H1 (cell line): ENCODE measurements around the gene CCDC141. TPM values are rescaled to one million over a fixed set of nuclear protein-coding genes. Genes with fewer than 3 reads are reported as not detected.

Experiments
- CTCF ChIA-PET: fragments of 300-600 bp; sonication (Branson Sonifier 250); formaldehyde crosslinking; loops from one replicate; lab custom pipeline; 2021; ENCODE audit not compliant: partially characterized antibody; lab: Charles Lee
- POLR2A ChIA-PET: fragments of 300-600 bp; sonication (Branson Sonifier 250); formaldehyde crosslinking; loops from one replicate; lab custom pipeline; 2021; ENCODE audit warnings: inconsistent platforms; ENCODE audit not compliant: partially characterized antibody; lab: Charles Lee
- DNase-seq, 2 experiments: peaks; one replicate each; pipeline versions ENCODE4 v3.0.0 to v3.0.0-alpha.2; 2010 to 2022; ENCODE audit warnings: low spot score in 2 of 2, low read depth in 1 of 2, mixed read lengths in 1 of 2
- FAIRE-seq: peaks from 2 replicates; lab custom pipeline; 2011; peaks lifted over from hg19 to GRCh38; lab: Jason Lieb, UNC
- H2AFZ ChIP-seq: 2 replicates; pipeline ENCODE4 v1.8.1; 2012; ENCODE audit warnings: low read length, inconsistent platforms
- H2AK5ac ChIP-seq: 2 replicates; pipeline ENCODE4 v1.6.1; 2013; ENCODE audit warnings: low read depth, low read length
- H2BK120ac ChIP-seq: replicated peaks from 2 replicates; pipeline ENCODE3; 2013; ENCODE audit warnings: low read depth, low read length, inconsistent platforms
- H2BK12ac ChIP-seq: 2 replicates; pipeline ENCODE4 v1.6.1; 2013; ENCODE audit warnings: low read depth, low read length
- H2BK15ac ChIP-seq: 2 replicates; pipeline ENCODE4 v1.6.1; 2013; ENCODE audit warnings: low read length
- H2BK20ac ChIP-seq: 2 replicates; pipeline ENCODE4 v1.6.1; 2013; ENCODE audit warnings: low read length
- H2BK5ac ChIP-seq: 2 replicates; pipeline ENCODE4 v1.6.1; 2013; ENCODE audit warnings: low read depth, low read length
- H3K14ac ChIP-seq: 2 replicates; pipeline ENCODE4 v1.6.1; 2013; ENCODE audit warnings: inconsistent platforms; ENCODE audit not compliant: insufficient read length
- H3K18ac ChIP-seq: 2 replicates; pipeline ENCODE4 v1.6.1; 2013; ENCODE audit warnings: low read length; ENCODE audit errors: extremely low read depth
- H3K23ac ChIP-seq: 2 replicates; pipeline ENCODE4 v1.6.1; 2013; ENCODE audit warnings: inconsistent platforms; ENCODE audit not compliant: insufficient read length
- H3K23me2 ChIP-seq: 2 replicates; pipeline ENCODE4 v1.6.1; 2013; ENCODE audit warnings: low read depth, low read length
- H3K27ac ChIP-seq: 2 replicates; pipeline ENCODE4 v1.6.1; 2011; ENCODE audit warnings: low read depth, low read length, inconsistent platforms
- H3K27me3 ChIP-seq, 4 experiments: replicated peaks in 1 of 4; 1 replicate in 1 of 4; 2 replicates in 3 of 4; pipeline versions ENCODE4 v1.6.1 to v1.8.1; 2011 to 2013; ENCODE audit warnings: low read length in 3 of 4, mild to moderate bottlenecking in 3 of 4, inconsistent platforms in 2 of 4, mixed read lengths in 2 of 4, moderate library complexity in 1 of 4; ENCODE audit not compliant: control insufficient read depth in 3 of 4, insufficient read depth in 3 of 4; ENCODE audit errors: extremely low read depth in 1 of 4
- H3K36me3 ChIP-seq, 4 experiments: 2 replicates each; pipeline versions ENCODE4 v1.6.1 to v1.8.1; 2011 to 2013; ENCODE audit warnings: mild to moderate bottlenecking in 4 of 4, low read length in 3 of 4, moderate library complexity in 2 of 4, control low read depth in 1 of 4, inconsistent platforms in 1 of 4; ENCODE audit not compliant: insufficient read depth in 4 of 4, control insufficient read depth in 2 of 4
- H3K4ac ChIP-seq: replicated peaks from 2 replicates; pipeline ENCODE3; 2013; ENCODE audit warnings: low read length, low read depth, mixed read lengths, inconsistent platforms; ENCODE audit not compliant: insufficient read length
- H3K4me1 ChIP-seq, 4 experiments: replicated peaks in 1 of 4; 1 replicate in 1 of 4; 2 replicates in 3 of 4; pipeline versions ENCODE4 v1.6.1 to v1.8.1; 2011 to 2013; ENCODE audit warnings: low read length in 3 of 4, inconsistent platforms in 2 of 4, mixed read lengths in 1 of 4; ENCODE audit not compliant: insufficient read depth in 4 of 4, control insufficient read depth in 3 of 4
- H3K4me2 ChIP-seq, 2 experiments: 2 replicates each; pipeline versions ENCODE4 v1.6.1 to v1.8.1; 2011 to 2013; ENCODE audit warnings: low read depth in 2 of 2, low read length in 2 of 2, control low read depth in 1 of 2, inconsistent platforms in 1 of 2, mild to moderate bottlenecking in 1 of 2; ENCODE audit not compliant: insufficient read depth in 1 of 2
- H3K4me3 ChIP-seq, 4 experiments: fragments of 200-600, 300-600 bp in 1 of 4; sonication (generic), shearing (Covaris generic), sonication (Bioruptor Twin) in 1 of 4; 2 replicates each; pipeline versions ENCODE4 v1.5.1 to v1.8.1; 2011 to 2016; ENCODE audit warnings: low read length in 4 of 4, low read depth in 3 of 4, control low read depth in 2 of 4, inconsistent platforms in 2 of 4, mild to moderate bottlenecking in 2 of 4, mixed read lengths in 1 of 4, moderate library complexity in 1 of 4; ENCODE audit not compliant: insufficient read depth in 2 of 4; ENCODE audit errors: extremely low read depth in 1 of 4
- H3K56ac ChIP-seq: replicated peaks from 2 replicates; pipeline ENCODE3; 2013; ENCODE audit warnings: low read depth, mild to moderate bottlenecking, mixed read lengths, low read length, inconsistent platforms; ENCODE audit not compliant: insufficient read length
- H3K79me1 ChIP-seq: 2 replicates; pipeline ENCODE4 v1.6.1; 2013; ENCODE audit warnings: low read depth, low read length, control low read depth
- H3K79me2 ChIP-seq, 2 experiments: 2 replicates each; pipeline versions ENCODE4 v1.6.1 to v1.8.1; 2012 to 2013; ENCODE audit warnings: low read length in 2 of 2, mild to moderate bottlenecking in 2 of 2, inconsistent platforms in 1 of 2; ENCODE audit not compliant: insufficient read depth in 2 of 2, control insufficient read depth in 1 of 2
- H3K9ac ChIP-seq, 4 experiments: replicated peaks in 1 of 4; 1 replicate in 1 of 4; 2 replicates in 3 of 4; pipeline versions ENCODE4 v1.6.1 to v1.8.1; 2011 to 2013; ENCODE audit warnings: low read depth in 3 of 4, low read length in 3 of 4, control low read depth in 2 of 4, mild to moderate bottlenecking in 2 of 4, moderate library complexity in 2 of 4, inconsistent platforms in 1 of 4; ENCODE audit errors: extremely low read depth in 1 of 4
- H3K9me3 ChIP-seq, 2 experiments: 2 replicates each; pipeline versions ENCODE4 v1.6.1 to v1.8.1; 2012 to 2013; ENCODE audit warnings: mild to moderate bottlenecking in 2 of 2, moderate library complexity in 2 of 2, control low read depth in 1 of 2, inconsistent platforms in 1 of 2, low read depth in 1 of 2, low read length in 1 of 2, mixed read lengths in 1 of 2; ENCODE audit not compliant: insufficient read depth in 2 of 2
- H4K20me1 ChIP-seq, 2 experiments: replicated peaks in 1 of 2; 2 replicates each; pipeline versions ENCODE3 to v1.8.1; 2011 to 2013; ENCODE audit warnings: inconsistent platforms in 2 of 2, low read length in 2 of 2, mild to moderate bottlenecking in 1 of 2; ENCODE audit not compliant: insufficient read depth in 2 of 2, control insufficient read depth in 1 of 2
- H4K5ac ChIP-seq: 2 replicates; pipeline ENCODE4 v1.6.1; 2013; ENCODE audit warnings: low read length, low read depth, mixed read lengths, inconsistent platforms; ENCODE audit not compliant: insufficient read length
- H4K8ac ChIP-seq: 2 replicates; pipeline ENCODE4 v1.8.0; 2013; ENCODE audit warnings: mild to moderate bottlenecking, moderate library complexity, low read length, inconsistent platforms; ENCODE audit not compliant: insufficient read depth; ENCODE audit errors: extremely low read depth
- H4K91ac ChIP-seq: replicated peaks from 2 replicates; pipeline ENCODE3; 2013; ENCODE audit warnings: low read length, mixed read lengths, inconsistent platforms; ENCODE audit not compliant: insufficient read length
- CEBPB ChIP-seq: IDR thresholded peaks from 2 replicates; pipeline ENCODE4 v1.6.1; 2012; ENCODE audit warnings: low read depth, low read length
- GABPA ChIP-seq: IDR thresholded peaks from 2 replicates; pipeline ENCODE4 v1.6.1; 2011; ENCODE audit warnings: mild to moderate bottlenecking, low read length, moderate library complexity, borderline replicate concordance; ENCODE audit not compliant: insufficient read depth
- HDAC2 ChIP-seq, 2 experiments: fragments of 300-600 bp in 1 of 2; sonication (generic) in 1 of 2; IDR thresholded peaks; 2 replicates each; pipeline ENCODE4 v1.6.1; 2011 to 2012; ENCODE audit warnings: low read depth in 2 of 2, low read length in 2 of 2, mild to moderate bottlenecking in 2 of 2, moderate library complexity in 2 of 2, borderline replicate concordance in 1 of 2, inconsistent platforms in 1 of 2
- HDAC6 ChIP-seq: IDR thresholded peaks from one replicate; pipeline ENCODE4 v1.7.1; 2012; ENCODE audit warnings: low read depth, mild to moderate bottlenecking, inconsistent platforms, low read length, moderate library complexity
- JUN ChIP-seq: IDR thresholded peaks from 2 replicates; pipeline ENCODE4 v1.6.1; 2011; ENCODE audit warnings: low read depth, mild to moderate bottlenecking, improper control_type of control experiment, low read length
- NANOG ChIP-seq: IDR thresholded peaks from 2 replicates; pipeline ENCODE4 v1.6.1; 2011; ENCODE audit warnings: low read length, low read depth, mild to moderate bottlenecking, inconsistent platforms; ENCODE audit not compliant: insufficient read depth, poor library complexity, severe bottlenecking
- NRF1 ChIP-seq: IDR thresholded peaks from 2 replicates; pipeline ENCODE4 v1.6.1; 2011; ENCODE audit warnings: mild to moderate bottlenecking, low read depth, low read length, improper control_type of control experiment
- POLR2AphosphoS5 ChIP-seq: IDR thresholded peaks from 2 replicates; pipeline ENCODE4 v1.6.1; 2011; ENCODE audit warnings: low read depth, low read length
- RAD21 ChIP-seq, 2 experiments: IDR thresholded peaks in 1 of 2; conservative IDR thresholded peaks in 1 of 2; 2 replicates each; pipeline ENCODE4 v1.6.1; 2011; ENCODE audit warnings: low read depth in 2 of 2, low read length in 2 of 2, improper control_type of control experiment in 1 of 2, inconsistent platforms in 1 of 2, mild to moderate bottlenecking in 1 of 2, moderate library complexity in 1 of 2
- SIN3A ChIP-seq, 2 experiments: IDR thresholded peaks in 1 of 2; conservative IDR thresholded peaks in 1 of 2; 2 replicates each; pipeline ENCODE4 v1.6.1; 2011 to 2012; ENCODE audit warnings: low read length in 2 of 2, improper control_type of control experiment in 1 of 2, low read depth in 1 of 2, mild to moderate bottlenecking in 1 of 2
- SP1 ChIP-seq: IDR thresholded peaks from 2 replicates; pipeline ENCODE4 v1.6.1; 2011; ENCODE audit warnings: low read depth, low read length
- SP2 ChIP-seq: IDR thresholded peaks from 2 replicates; pipeline ENCODE4 v1.6.1; 2012; ENCODE audit warnings: mild to moderate bottlenecking, low read length, inconsistent platforms
- SRF ChIP-seq: IDR thresholded peaks from 2 replicates; pipeline ENCODE4 v1.6.1; 2011; ENCODE audit warnings: mild to moderate bottlenecking, low read depth, low read length, moderate library complexity
- TAF7 ChIP-seq: optimal IDR thresholded peaks from 2 replicates; pipeline ENCODE3; 2011; ENCODE audit warnings: low read depth, mild to moderate bottlenecking, inconsistent platforms, low read length, moderate library complexity, borderline replicate concordance
- WGBS, 2 experiments: shearing (Covaris generic) in 1 of 2; methylation state at CpG; one replicate each; pipeline versions ENCODE4 v1.1.6 to v1.1.7; 2013 to 2015; ENCODE audit warnings: low lambda C conversion rate in 2 of 2, mixed read lengths in 2 of 2, inconsistent platforms in 1 of 2, low coverage in 1 of 2, missing lambda C conversion rate in 1 of 2; ENCODE audit not compliant: insufficient replicate concordance in 2 of 2, insufficient coverage in 1 of 2, insufficient read length in 1 of 2; ENCODE audit errors: extremely low coverage in 1 of 2, missing lambda C conversion rate in 1 of 2; 5-methylcytosine and 5-hydroxymethylcytosine counted together
- polyA plus RNA-seq, 7 experiments: library from polyadenylated mRNA; depleted of rRNA in 3 of 7; stranded (reverse) in 5 of 7; unstranded in 2 of 7; fragments of >200 nt in 5 of 7; fragments of 200-250 nt in 2 of 7; gene quantifications; 1 replicate in 5 of 7; 2 replicates in 1 of 7; 4 replicates in 1 of 7; pipeline versions ENCODE4 v1.2.1 to v1.2.3, GENCODE V29; 2011 to 2013; ENCODE audit warnings: missing spikeins in 2 of 7, mixed read lengths in 2 of 7
- total RNA-seq: library from RNA; stranded (reverse); fragmentation: NEBNext Ultra II Directional; extraction: Animal tissue kit (Norgen Biotek cat#: 25700); gene quantifications from 2 replicates; pipeline ENCODE4 v1.2.1, GENCODE V29; 2021

Gene CCDC141
- total and polyA plus RNA-seq, 2 of the 8 experiments (the other 6 are each of a cell fraction or from before 2014, with no cell fraction given), result 0.56 to 21.6 TPM

DNA sequence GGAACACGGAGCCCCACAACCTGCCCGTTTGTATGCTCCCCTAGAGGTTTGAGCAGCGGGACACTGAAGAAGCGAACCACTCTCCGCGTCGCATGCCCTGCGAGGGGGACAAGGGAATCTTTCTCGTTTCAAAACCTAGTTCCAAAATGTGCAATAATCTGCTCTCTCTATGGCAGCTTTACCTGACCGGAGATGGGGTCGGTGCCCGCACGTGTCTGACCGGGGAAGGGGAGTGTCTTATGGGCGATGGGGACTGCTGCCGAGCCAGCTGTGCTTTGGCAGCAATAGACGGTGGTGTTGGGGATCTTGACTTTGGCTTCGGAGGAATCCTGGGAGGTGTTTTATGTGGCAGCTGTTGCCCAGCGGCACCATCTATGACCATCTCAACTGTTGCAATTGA lies 250.6 kb downstream of the CCDC141 start:
- H3K23me2 ChIP-seq, result no peaks in the 10 kb centered on the region
- H4K8ac ChIP-seq, result peak overlapping the region; percentile 29; the same call in 1 of the 2 replicates
- no peak overlapping the region for H3K56ac ChIP-seq
- H4K5ac ChIP-seq, result no peak overlapping the region
- H3K4me1 ChIP-seq, result no peaks in the 10 kb centered on the region
- CTCF ChIA-PET, result interaction anchor here (0.7 to 1.8 kb wide), 5 partner anchors 12 to 539 kb away, joined by 3 to 6 read pairs (median 5); no protein-coding TSS in a partner anchor
- FAIRE-seq (no peak), DNase-seq (no peak)
- H3K9me3 ChIP-seq, result no peaks in the 10 kb centered on the region
- no peak overlapping the region for H3K23ac ChIP-seq
- H2AFZ ChIP-seq, result no peak overlapping the region
- no peak overlapping the region for H3K18ac ChIP-seq
- H4K91ac ChIP-seq, result no peak overlapping the region
- no peaks in the 10 kb centered on the region for H3K27me3 ChIP-seq
- no peaks in the 10 kb centered on the region for H4K20me1 ChIP-seq
- WGBS, 2 experiments, result 95% methylated on average over 19 of the region's 19 CpGs; no CpG with 5 or more reads in 1 of the 2 experiments
- H3K14ac ChIP-seq, result no peak overlapping the region
- H3K4ac ChIP-seq, result no peak overlapping the region
- H2BK12ac ChIP-seq, result no peak overlapping the region
- H3K4me3 ChIP-seq, result no peak overlapping the region
- H3K27ac ChIP-seq, result no peak overlapping the region
- no peak overlapping the region for H2BK5ac ChIP-seq
- H3K4me2 ChIP-seq, result no peak overlapping the region
- no peak overlapping the region for H2AK5ac ChIP-seq
- H2BK15ac ChIP-seq, result no peak overlapping the region
- no peaks in the 10 kb centered on the region for H3K79me2 ChIP-seq
- H2BK120ac ChIP-seq, result no peak overlapping the region
- H3K9ac ChIP-seq, result no peak overlapping the region
- H3K36me3 ChIP-seq, result no peaks in the 10 kb centered on the region
- POLR2A ChIA-PET, result no interaction called here
- H2BK20ac ChIP-seq, result no peak overlapping the region
- no peaks in the 10 kb centered on the region for H3K79me1 ChIP-seq
- TF ChIP-seq JUN, result no peak
- no peak for TF ChIP-seq CEBPB
- TF ChIP-seq GABPA, result no peak
- TF ChIP-seq SIN3A (conservative IDR thresholded peaks at IDR 0.05 in 1 of 2, IDR thresholded peaks at IDR 0.05 in 1 of 2; ENCODE audit: low read depth in 1 of 2, low read length in 2 of 2), result no peak
- TF ChIP-seq TAF7, result no peak
- TF ChIP-seq RAD21 (IDR thresholded peaks at IDR 0.05 in 1 of 2, conservative IDR thresholded peaks at IDR 0.05 in 1 of 2; ENCODE audit: low read depth in 2 of 2, low read length in 2 of 2), result no peak
- TF ChIP-seq SRF, result no peak
- no peak for TF ChIP-seq NRF1
- no peak for TF ChIP-seq SP1
- no peak for TF ChIP-seq SP2
- no peak for TF ChIP-seq HDAC6
- no peak for TF ChIP-seq POLR2AphosphoS5
- TF ChIP-seq HDAC2 (IDR thresholded peaks at IDR 0.05; ENCODE audit: borderline replicate concordance in 1 of 2, low read depth in 2 of 2, low read length in 2 of 2), result no peak
- no peak for TF ChIP-seq NANOG
